ENCODE measurements around the gene SLC41A3.

SLC41A3 gene

GRCh38 chr3:126105691-126106187, 21.8 kb upstream of the SLC41A3 start:
- Histone ChIP-seq H3K27ac (ENCODE audit: extremely low read depth, low read depth, low read length) (no peak overlapping the region), H3K36me3 (ENCODE audit: control insufficient read depth in 2 of 2, insufficient read depth in 1 of 2, low read length in 2 of 2) (no peaks in the 10 kb centered on the region), H3K4me3 (ENCODE audit: low read depth, low read length) (no peak overlapping the region), H3K9me3 (ENCODE audit: control insufficient read depth, insufficient read depth, low read depth, low read length) (no peaks in the 10 kb centered on the region), H3K4me1 (ENCODE audit: control insufficient read depth, insufficient read depth, low read length) (no peaks in the 10 kb centered on the region)
- TF ChIP-seq ZNF140 (tag by site-specific recombination; IDR thresholded peaks at IDR 0.05) (no peak), ZNF501 (tag by site-specific recombination; IDR thresholded peaks at IDR 0.05) (no peak), BCL11A (tag by site-specific recombination; IDR thresholded peaks at IDR 0.05; ENCODE audit: low read depth) (no peak), ZNF843 (tag by site-specific recombination; IDR thresholded peaks at IDR 0.05) (no peak), ZNF660 (tag by site-specific recombination; IDR thresholded peaks at IDR 0.05) (no peak), ZNF404 (tag by site-specific recombination; IDR thresholded peaks at IDR 0.05) (no peak), ZFP69B (tag by site-specific recombination; IDR thresholded peaks at IDR 0.05) (no peak), ZNF776 (tag by site-specific recombination; IDR thresholded peaks at IDR 0.05; ENCODE audit: borderline replicate concordance) (no peak), ZNF211 (tag by site-specific recombination; IDR thresholded peaks at IDR 0.05; ENCODE audit: low read depth) (no peak), ZNF362 (tag by site-specific recombination; IDR thresholded peaks at IDR 0.05) (no peak)
- ChIA-PET CTCF (no interaction called here), POLR2A (no interaction called here)

- Histone ChIP-seq H3K9me3 (ENCODE audit: control insufficient read depth, insufficient read depth, low read depth, low read length) (no peaks in the 10 kb centered on the region), H3K27ac (ENCODE audit: extremely low read depth, low read depth, low read length) (no peak overlapping the region), H3K4me3 (ENCODE audit: low read depth, low read length) (no peak overlapping the region), H3K36me3 (ENCODE audit: control insufficient read depth in 2 of 2, insufficient read depth in 1 of 2, low read length in 2 of 2) (no peaks in the 10 kb centered on the region), H3K4me1 (ENCODE audit: control insufficient read depth, insufficient read depth, low read length) (no peaks in the 10 kb centered on the region)
- TF ChIP-seq ZNF785 (tag by site-specific recombination; IDR thresholded peaks at IDR 0.05) (no peak), KLF9 (tag by site-specific recombination; IDR thresholded peaks at IDR 0.05; ENCODE audit: low read depth) (no peak), ZNF114 (tag by site-specific recombination; IDR thresholded peaks at IDR 0.05) (no peak), ZNF473 (tag by site-specific recombination; IDR thresholded peaks at IDR 0.05) (no peak), SALL2 (tag by site-specific recombination; IDR thresholded peaks at IDR 0.05; ENCODE audit: borderline replicate concordance) (no peak), SP2 (tag by site-specific recombination; IDR thresholded peaks at IDR 0.05) (no peak)
- ChIA-PET POLR2A (no interaction called here), CTCF (no interaction called here)
Measured at GRCh38 chr3:126104742-126105605, 21.1 kb upstream of the SLC41A3 start.

- CTCF ChIA-PET: no interaction called here
- Histone ChIP-seq H3K4me3 (ENCODE audit: low read depth, low read length) (no peak overlapping the region), H3K27ac (ENCODE audit: extremely low read depth, low read depth, low read length) (no peak overlapping the region), H3K9me3 (ENCODE audit: control insufficient read depth, insufficient read depth, low read depth, low read length) (no peaks in the 10 kb centered on the region), H3K4me1 (ENCODE audit: control insufficient read depth, insufficient read depth, low read length) (no peaks in the 10 kb centered on the region), H3K36me3 (ENCODE audit: control insufficient read depth in 2 of 2, insufficient read depth in 1 of 2, low read length in 2 of 2) (no peaks in the 10 kb centered on the region)
- TF ChIP-seq BCL11B (tag by site-specific recombination; IDR thresholded peaks at IDR 0.05; ENCODE audit: low read depth) (no peak), ZFP69B (tag by site-specific recombination; IDR thresholded peaks at IDR 0.05) (no peak), ZNF223 (tag by site-specific recombination; IDR thresholded peaks at IDR 0.05) (no peak), PRDM4 (tag by site-specific recombination; IDR thresholded peaks at IDR 0.05) (no peak), SALL2 (tag by site-specific recombination; IDR thresholded peaks at IDR 0.05; ENCODE audit: borderline replicate concordance) (no peak), ZIC2 (tag by site-specific recombination; IDR thresholded peaks at IDR 0.05) (peak; percentile 39; the same call in 1 of the 2 replicates), ZNF391 (tag by site-specific recombination; IDR thresholded peaks at IDR 0.05; ENCODE audit: borderline replicate concordance, low read depth) (no peak), KLF16 (tag by site-specific recombination; IDR thresholded peaks at IDR 0.05) (no peak), ZNF112 (tag by site-specific recombination; IDR thresholded peaks at IDR 0.05) (no peak)
- POLR2A ChIA-PET: no interaction called here
Measured at GRCh38 chr3:126104028-126104635, 20.2 kb upstream of the SLC41A3 start.

Data from HEK293 (cell line).